Kidney (tissue), 14 donors: ENCODE data around the gene ANKRD24. TPM values are rescaled to one million over a fixed set of nuclear protein-coding genes. Genes with fewer than 3 reads are reported as not detected.
"Not testable (repeated sequence)": the region's sequence is repeated elsewhere in the genome, so short reads cannot be mapped to it uniquely, and the experiment has no call there.

ENCODE experiments used
- DNase-seq, 5 donors: peaks; one replicate each; pipeline ENCODE4 v3.0.0-alpha.2; 2013 to 2020
- FAIRE-seq: peaks from 2 replicates; lab custom pipeline; 2012; peaks lifted over from hg19 to GRCh38; lab: Jason Lieb, UNC
- H3K27ac ChIP-seq, 2 donors: one replicate each; pipeline ENCODE4 v1.7.0; 2013; ENCODE audit warnings: low read depth in 2 of 2, low read length in 2 of 2, inconsistent platforms in 1 of 2
- H3K27me3 ChIP-seq: one replicate; pipeline ENCODE4 v1.7.1; 2013; ENCODE audit warnings: low read length, inconsistent platforms; ENCODE audit not compliant: control insufficient read depth, insufficient read depth
- H3K36me3 ChIP-seq, 3 donors: one replicate each; pipeline versions ENCODE4 v1.7.0 to v1.7.1; 2013; ENCODE audit warnings: low read length in 3 of 3, control low read depth in 1 of 3, inconsistent platforms in 1 of 3; ENCODE audit not compliant: insufficient read depth in 3 of 3, control insufficient read depth in 2 of 3
- H3K4me1 ChIP-seq, 3 donors: one replicate each; pipeline versions ENCODE4 v1.7.0 to v1.7.1; 2013; ENCODE audit warnings: low read length in 3 of 3, inconsistent platforms in 1 of 3, low read depth in 1 of 3; ENCODE audit not compliant: control insufficient read depth in 2 of 3, insufficient read depth in 2 of 3
- H3K4me3 ChIP-seq, 3 donors: one replicate each; pipeline versions ENCODE4 v1.7.0 to v1.8.1; 2013; ENCODE audit warnings: low read length in 3 of 3, control low read depth in 1 of 3, inconsistent platforms in 1 of 3
- H3K9ac ChIP-seq, 3 donors: one replicate each; pipeline versions ENCODE4 v1.7.0 to v1.7.1; 2013; ENCODE audit warnings: low read length in 3 of 3, control low read depth in 1 of 3, inconsistent platforms in 1 of 3
- H3K9me3 ChIP-seq, 3 donors: one replicate each; pipeline versions ENCODE4 v1.7.0 to v1.7.1; 2013; ENCODE audit warnings: low read length in 3 of 3, control low read depth in 1 of 3, inconsistent platforms in 1 of 3; ENCODE audit not compliant: control insufficient read depth in 2 of 3, insufficient read depth in 1 of 3
- intact Hi-C: fragments of 100-400 bp; cut with DNase I; formaldehyde crosslinking; loops from one replicate; pipeline ENCODE4 v1.11.1; 2022
- polyA plus RNA-seq: library from polyadenylated mRNA; stranded (reverse); fragments of 350-450 nt; fragmentation: Illumina TruSeq; extraction: RNeasy Lipid Tissue Mini Kit (QIAGEN cat#74804); gene quantifications from one replicate; pipeline ENCODE4 v1.2.3, GENCODE V29; 2014; ENCODE audit warnings: low read depth, low replicate concordance; ENCODE audit not compliant: insufficient read depth
- total RNA-seq: library from RNA; stranded (reverse); fragmentation: NEBNext Ultra II Directional; extraction: Animal tissue kit (Norgen Biotek cat#: 25700); gene quantifications from one replicate; pipeline ENCODE4 v1.2.1, GENCODE V29; 2021
- TF ChIP-seq, protein P1 (sequence below): IDR thresholded peaks from 3 replicates; pipeline ENCODE4 v1.5.1; 2012; ENCODE audit warnings: mild to moderate bottlenecking, moderate library complexity, borderline replicate concordance; ENCODE audit not compliant: insufficient read depth; ENCODE audit errors: extremely low read depth
- donor health status: control.
- donor health status: control.
- donor health status: control.
- donor health status: control.
- donor health status: control.
- donor health status: DM: yes; HTN: yes; CAD: no.
- donor health status: Normal renal cell carcinoma (clear cell type).

Gene ANKRD24
- total and polyA plus RNA-seq, 2 donors from 2014 or later = 0.72 to 1.8 TPM

DNA sequence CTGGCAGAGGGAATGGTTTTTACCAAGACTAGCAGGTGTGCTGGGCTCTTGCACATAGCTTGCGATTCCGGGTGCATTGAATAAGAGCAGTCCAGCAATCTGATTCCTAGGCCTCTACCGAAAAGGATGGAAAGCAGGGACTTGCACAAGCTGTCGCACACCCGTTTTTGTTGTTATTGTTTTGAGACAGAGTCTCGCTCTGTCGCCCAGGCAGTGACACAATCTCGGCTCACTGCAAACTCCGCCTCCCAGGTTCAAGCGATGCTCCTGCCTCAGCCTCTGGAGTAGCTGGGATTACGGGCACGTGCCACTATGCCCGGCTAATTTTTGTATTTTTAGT is 52.3 kb downstream of the ANKRD24 start:
- no peak for FAIRE-seq
- intact Hi-C loops = no loop called here

DNA sequence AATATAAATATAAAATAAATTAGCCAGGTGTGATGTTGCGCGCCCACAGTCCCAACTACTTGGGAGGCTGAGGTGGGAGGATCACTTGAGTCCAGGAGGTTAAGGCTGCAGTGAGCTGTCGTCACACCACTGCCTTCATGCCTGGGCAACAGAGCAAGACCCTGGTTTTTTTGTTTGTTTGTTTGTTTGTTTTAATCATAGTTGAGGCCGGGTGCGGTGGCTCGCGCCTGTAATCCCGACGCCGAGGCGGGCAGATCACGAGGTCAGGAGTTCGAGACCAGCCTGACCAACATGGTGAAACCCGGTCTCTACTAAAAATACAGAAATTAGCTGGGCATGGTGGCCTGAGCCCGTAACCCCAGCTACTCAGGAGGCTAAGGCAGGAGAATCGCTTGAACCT is 55.0 kb downstream of the ANKRD24 start:
- H3K36me3 ChIP-seq, intact Hi-C loops, H3K9ac ChIP-seq, H3K4me3 ChIP-seq, H3K9me3 ChIP-seq, H3K4me1 ChIP-seq, H3K27ac ChIP-seq, FAIRE-seq, DNase-seq, H3K27me3 ChIP-seq: not testable (repeated sequence)

More for the DNA sequence above, 52.3 kb downstream of the ANKRD24 start:
- Histone ChIP-seq H3K4me1 (no peaks in the 10 kb centered on the region), H3K9me3 (no peaks in the 10 kb centered on the region), H3K27ac (no peak overlapping the region), H3K9ac (no peak overlapping the region), H3K4me3 (no peak overlapping the region), H3K36me3 (no peaks in the 10 kb centered on the region), H3K27me3 (no peaks in the 10 kb centered on the region)
- no peak for DNase-seq
- TF ChIP-seq, protein P1, sequence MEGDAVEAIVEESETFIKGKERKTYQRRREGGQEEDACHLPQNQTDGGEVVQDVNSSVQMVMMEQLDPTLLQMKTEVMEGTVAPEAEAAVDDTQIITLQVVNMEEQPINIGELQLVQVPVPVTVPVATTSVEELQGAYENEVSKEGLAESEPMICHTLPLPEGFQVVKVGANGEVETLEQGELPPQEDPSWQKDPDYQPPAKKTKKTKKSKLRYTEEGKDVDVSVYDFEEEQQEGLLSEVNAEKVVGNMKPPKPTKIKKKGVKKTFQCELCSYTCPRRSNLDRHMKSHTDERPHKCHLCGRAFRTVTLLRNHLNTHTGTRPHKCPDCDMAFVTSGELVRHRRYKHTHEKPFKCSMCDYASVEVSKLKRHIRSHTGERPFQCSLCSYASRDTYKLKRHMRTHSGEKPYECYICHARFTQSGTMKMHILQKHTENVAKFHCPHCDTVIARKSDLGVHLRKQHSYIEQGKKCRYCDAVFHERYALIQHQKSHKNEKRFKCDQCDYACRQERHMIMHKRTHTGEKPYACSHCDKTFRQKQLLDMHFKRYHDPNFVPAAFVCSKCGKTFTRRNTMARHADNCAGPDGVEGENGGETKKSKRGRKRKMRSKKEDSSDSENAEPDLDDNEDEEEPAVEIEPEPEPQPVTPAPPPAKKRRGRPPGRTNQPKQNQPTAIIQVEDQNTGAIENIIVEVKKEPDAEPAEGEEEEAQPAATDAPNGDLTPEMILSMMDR = no peak

DNA sequence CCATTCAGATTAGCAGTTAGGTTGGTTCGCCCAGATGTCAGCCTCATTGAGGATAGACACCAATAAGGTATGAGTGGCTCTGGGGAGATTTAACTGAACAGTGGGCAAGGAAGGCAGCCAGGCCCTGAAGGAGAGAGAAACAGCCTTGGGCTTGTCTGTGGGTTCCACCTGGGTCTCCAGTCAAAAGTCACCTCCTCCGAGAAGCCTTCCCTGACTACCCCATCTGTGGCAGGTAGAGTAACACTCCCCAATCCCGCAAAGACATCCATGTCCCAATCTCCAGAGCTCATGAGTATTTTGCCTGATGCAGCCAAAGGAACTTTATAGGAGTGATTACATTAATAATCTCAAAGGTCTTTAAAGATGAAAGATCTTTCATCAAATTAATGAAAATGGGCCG is 56.3 kb downstream of the ANKRD24 start:
- TF ChIP-seq, protein P1 = no peak
- no peak overlapping the region for H3K27ac ChIP-seq
- H3K27me3 ChIP-seq = no peaks in the 10 kb centered on the region
- no peak for DNase-seq
- no peak for FAIRE-seq
- H3K4me3 ChIP-seq = no peak overlapping the region
- intact Hi-C loops = no loop called here
- H3K36me3 ChIP-seq = no peaks in the 10 kb centered on the region
- H3K9me3 ChIP-seq = no peaks in the 10 kb centered on the region
- H3K9ac ChIP-seq = no peak overlapping the region
- no peaks in the 10 kb centered on the region for H3K4me1 ChIP-seq

DNA sequence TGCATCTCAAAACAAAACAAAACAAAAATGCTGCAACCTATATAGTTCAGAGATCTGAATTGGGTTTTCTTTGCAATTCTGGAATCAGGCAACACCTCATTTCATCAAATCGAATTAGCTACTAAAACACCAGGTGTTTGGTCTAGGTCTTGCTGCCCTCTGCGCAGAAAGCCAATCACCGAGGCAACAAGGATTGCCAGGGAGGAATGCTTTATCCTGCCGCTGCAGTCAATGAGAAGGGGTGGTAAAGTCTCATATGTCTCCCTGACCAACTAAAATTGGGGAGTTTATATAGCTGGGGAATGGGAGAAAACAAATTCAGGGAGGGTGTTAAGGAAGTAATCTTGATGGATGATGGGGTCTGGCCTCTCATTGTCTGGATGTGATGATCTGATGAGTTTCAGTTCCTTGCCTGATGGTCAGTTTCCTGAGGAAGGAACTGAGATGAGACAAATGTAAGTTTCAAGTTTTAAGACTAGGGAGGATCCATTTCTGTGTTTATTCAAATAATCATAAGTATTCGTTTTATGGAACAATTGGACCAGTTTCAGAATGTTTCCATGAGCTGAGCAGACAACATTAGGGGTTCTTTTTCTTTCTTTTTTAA is 59.4 kb downstream of the ANKRD24 start:
- FAIRE-seq (no peak), DNase-seq (no peak)
- Histone ChIP-seq H3K27me3 (no peaks in the 10 kb centered on the region), H3K4me1 (peaks cover 0 to 4% (median 3%) of the 10 kb centered on the region in 3 donors), H3K9ac (no peak overlapping the region), H3K4me3 (no peak overlapping the region), H3K27ac (no peak overlapping the region), H3K36me3 (no peaks in the 10 kb centered on the region), H3K9me3 (no peaks in the 10 kb centered on the region)
- intact Hi-C loops = no loop called here
- TF ChIP-seq, protein P1 = no peak

DNA sequence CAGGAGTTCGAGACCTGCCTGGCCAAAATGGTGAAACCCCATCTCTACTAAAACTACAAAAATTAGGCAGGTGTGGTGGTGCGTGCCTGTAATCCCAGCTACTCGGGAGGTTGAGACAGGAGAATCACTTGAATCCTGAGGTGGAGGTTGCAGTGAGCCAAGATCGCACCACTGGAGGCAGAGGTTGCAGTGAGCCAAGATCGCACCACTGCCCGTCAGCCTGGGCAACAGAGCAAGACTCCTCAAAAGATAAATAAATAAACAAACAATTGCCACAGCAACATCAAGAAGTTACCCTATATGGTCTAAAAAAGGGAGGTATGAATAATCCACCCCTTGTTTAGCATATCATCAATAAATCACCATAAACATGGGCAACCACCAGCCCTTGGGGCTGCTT is 63.4 kb downstream of the ANKRD24 start:
- Histone ChIP-seq H3K4me3 (peak overlapping the region in 1 of 3 donors; percentile 95), H3K36me3 (peaks cover 2 to 14% (median 11%) of the 10 kb centered on the region in 3 donors)
- FAIRE-seq, H3K27me3 ChIP-seq, H3K9ac ChIP-seq, H3K9me3 ChIP-seq, DNase-seq, H3K4me1 ChIP-seq, intact Hi-C loops, H3K27ac ChIP-seq: not testable (repeated sequence)
